Spleen (tissue), 11 donors: ENCODE measurements around the gene THAP4. TPM values are rescaled to one million over a fixed set of nuclear protein-coding genes. Genes with fewer than 3 reads are reported as not detected.

Experiments used
- DNase-seq: peaks from one replicate; pipeline ENCODE4 v3.0.0-alpha.2; 2020
- H3K27ac ChIP-seq, 8 donors: fragments of 200-600 bp; sonication (generic) in 7 of 8; 1 replicate in 4 of 8; 2 replicates in 4 of 8; pipeline versions ENCODE4 v1.5.0 to v1.8.0; 2016 to 2021; ENCODE audit warnings: inconsistent platforms in 4 of 8, mild to moderate bottlenecking in 4 of 8, moderate library complexity in 1 of 8
- H3K27me3 ChIP-seq, 7 donors: fragments of 200-600 bp; sonication (generic) in 6 of 7; replicated peaks in 1 of 7; 1 replicate in 4 of 7; 2 replicates in 3 of 7; pipeline versions ENCODE4 v1.5.0 to v1.8.0; 2016 to 2021; ENCODE audit warnings: inconsistent platforms in 3 of 7, mild to moderate bottlenecking in 1 of 7
- H3K36me3 ChIP-seq, 6 donors: fragments of 200-600 bp; sonication (generic) in 5 of 6; 1 replicate in 4 of 6; 2 replicates in 2 of 6; pipeline versions ENCODE4 v1.5.0 to v1.8.0; 2016 to 2021; ENCODE audit warnings: inconsistent platforms in 2 of 6
- H3K4me1 ChIP-seq, 6 donors: fragments of 200-600 bp; sonication (generic) in 5 of 6; 1 replicate in 3 of 6; 2 replicates in 3 of 6; pipeline versions ENCODE4 v1.5.0 to v1.8.0; 2016 to 2021; ENCODE audit warnings: inconsistent platforms in 3 of 6
- H3K4me3 ChIP-seq, 8 donors: fragments of 200-600 bp; sonication (generic) in 7 of 8; 1 replicate in 4 of 8; 2 replicates in 4 of 8; pipeline versions ENCODE4 v1.5.0 to v1.8.0; 2016 to 2021; ENCODE audit warnings: inconsistent platforms in 4 of 8, mild to moderate bottlenecking in 4 of 8, moderate library complexity in 2 of 8
- H3K9me3 ChIP-seq, 8 donors: fragments of 200-600 bp; sonication (generic) in 7 of 8; 1 replicate in 4 of 8; 2 replicates in 4 of 8; pipeline versions ENCODE4 v1.5.0 to v1.8.0; 2016 to 2021; ENCODE audit warnings: inconsistent platforms in 4 of 8
- CTCF ChIP-seq, 11 experiments: fragments of 200-600 bp in 7 of 11; fragments of 450-650 bp in 4 of 11; sonication (generic) in 4 of 11; IDR thresholded peaks in 8 of 11; conservative IDR thresholded peaks in 3 of 11; 1 replicate in 7 of 11; 2 replicates in 4 of 11; pipeline versions ENCODE4 v1.4.0 to v1.8.0; 2016 to 2021; ENCODE audit warnings: antibody characterized with exemption in 11 of 11, inconsistent platforms in 4 of 11, mild to moderate bottlenecking in 1 of 11
- POLR2A ChIP-seq, 3 donors: fragments of 450-650 bp; IDR thresholded peaks; one replicate each; pipeline ENCODE4 v1.5.1; 2017; ENCODE audit warnings: antibody characterized with exemption in 3 of 3, mild to moderate bottlenecking in 1 of 3
- POLR2AphosphoS5 ChIP-seq, 3 donors: sonication (generic); formaldehyde crosslinking; IDR thresholded peaks; one replicate each; pipeline ENCODE4 v1.5.1; 2017; ENCODE audit warnings: antibody characterized with exemption in 3 of 3
- WGBS, 5 donors: extraction: QIAGEN DNeasy Blood & Tissue Kit in 3 of 5; methylation state at CpG; one replicate each; pipeline versions ENCODE4 v1.1.5 to v1.1.7; 2013 to 2018; 5-methylcytosine and 5-hydroxymethylcytosine counted together
- intact Hi-C: fragments of 100-400 bp; cut with DNase I; formaldehyde crosslinking; loops from one replicate; pipeline ENCODE4 v1.15.0; 2023; ENCODE audit warnings: low total_unique reads
- polyA plus RNA-seq, 3 donors: library from polyadenylated mRNA; stranded (reverse); fragments of 200-250 nt; gene quantifications; one replicate each; pipeline ENCODE4 v1.2.1, GENCODE V29; 2013
- total RNA-seq, 7 donors: library from RNA; depleted of rRNA in 3 of 7; stranded (reverse); fragments of >200 nt in 3 of 7; fragmentation: NEBNext Ultra II Directional in 4 of 7; extraction: Animal tissue kit (Norgen Biotek cat#: 25700) in 4 of 7; gene quantifications; one replicate each; pipeline versions ENCODE4 v1.1.0 to v1.2.1, GENCODE V29; 2016 to 2021
- donor health status: healthy with polysubstance abuse.
- donor health status: DM: no; HTN: no; CAD: no; lungs with moderate emphysema.
- donor health status: DM: no; HTN: no; CAD: no.
- donor health status: Bipolar disorder and iron deficiency.
- donor health status: healthy.
- donor health status: DM: no; HTN: no; CAD: no.
- donor health status: DM: yes; HTN: yes; CAD: no.

THAP4 gene
- total and polyA plus RNA-seq, 10 donors: 21.0 to 31.5 (median 27.8) TPM

- H3K4me3 ChIP-seq: no peak overlapping the region
- no peak for TF ChIP-seq POLR2A (IDR thresholded peaks at IDR 0.05)
- no peak for TF ChIP-seq CTCF (IDR thresholded peaks at IDR 0.05 in 8 of 11, conservative IDR thresholded peaks at IDR 0.05 in 3 of 11)
- TF ChIP-seq POLR2AphosphoS5 (IDR thresholded peaks at IDR 0.05): no peak
- H3K9me3 ChIP-seq: no peaks in the 10 kb centered on the region
- WGBS, 5 donors: 90 to 95% (median 93%) methylated on average over 32 to 42 of the region's 42 CpGs
- H3K27ac ChIP-seq: no peak overlapping the region
- no peaks in the 10 kb centered on the region for H3K27me3 ChIP-seq
- peaks cover 3 to 99% (median 79%) of the 10 kb centered on the region in 6 donors for H3K36me3 ChIP-seq
- intact Hi-C loops: no loop called here
- DNase-seq: no peak
- no peaks in the 10 kb centered on the region for H3K4me1 ChIP-seq
Measured at GRCh38 chr2:241672243-241673188, 35.6 kb upstream of the THAP4 start.

- DNase-seq: no peak
- Histone ChIP-seq H3K27ac (no peak overlapping the region), H3K36me3 (peaks cover 3 to 99% (median 79%) of the 10 kb centered on the region in 6 donors), H3K9me3 (no peaks in the 10 kb centered on the region), H3K27me3 (no peaks in the 10 kb centered on the region), H3K4me3 (no peak overlapping the region), H3K4me1 (no peaks in the 10 kb centered on the region)
- 93 to 97% (median 95%) methylated on average over 12 to 31 of the region's 31 CpGs for WGBS, 5 donors
- intact Hi-C loops: no loop called here
- no peak for TF ChIP-seq CTCF (IDR thresholded peaks at IDR 0.05 in 8 of 11, conservative IDR thresholded peaks at IDR 0.05 in 3 of 11)
- TF ChIP-seq POLR2AphosphoS5 (IDR thresholded peaks at IDR 0.05): no peak
- TF ChIP-seq POLR2A (IDR thresholded peaks at IDR 0.05): no peak
Measured at GRCh38 chr2:241671457-241672240, 34.7 kb upstream of the THAP4 start.

GRCh38 chr2:241670333-241671110, 33.6 kb upstream of the THAP4 start:
- Histone ChIP-seq H3K9me3 (no peaks in the 10 kb centered on the region), H3K4me1 (no peaks in the 10 kb centered on the region), H3K27me3 (no peaks in the 10 kb centered on the region), H3K27ac (no peak overlapping the region), H3K4me3 (no peak overlapping the region), H3K36me3 (peaks cover 3 to 97% (median 73%) of the 10 kb centered on the region in 6 donors)
- no peak for DNase-seq
- intact Hi-C loops: no loop called here
- 92 to 94% (median 92%) methylated on average over 22 to 31 of the region's 31 CpGs for WGBS, 5 donors
- no peak for TF ChIP-seq POLR2A (IDR thresholded peaks at IDR 0.05)
- TF ChIP-seq POLR2AphosphoS5 (IDR thresholded peaks at IDR 0.05): peak in 1 of 3 donors; percentile 10

- Histone ChIP-seq H3K4me1 (no peaks in the 10 kb centered on the region), H3K4me3 (no peak overlapping the region), H3K36me3 (peaks cover 3 to 86% (median 67%) of the 10 kb centered on the region in 6 donors), H3K9me3 (no peaks in the 10 kb centered on the region), H3K27ac (no peak overlapping the region), H3K27me3 (no peaks in the 10 kb centered on the region)
- intact Hi-C loops: no loop called here
- no peak for DNase-seq
- WGBS, 5 donors: 88 to 95% (median 91%) methylated on average over 12 of the region's 12 CpGs
- TF ChIP-seq POLR2AphosphoS5 (IDR thresholded peaks at IDR 0.05): peak in 1 of 3 donors; percentile 5
- TF ChIP-seq POLR2A (IDR thresholded peaks at IDR 0.05): no peak
Measured at GRCh38 chr2:241668839-241669238, 31.9 kb upstream of the THAP4 start.
